Measurements from ENCODE around the gene ADGRF1.
"Not testable (repeated sequence)": the region's sequence is repeated elsewhere in the genome, so short reads cannot be mapped to it uniquely, and the experiment has no call there.

The ADGRF1 gene

GRCh38 chr6:47061309-47062300 lies 19.5 kb upstream of the ADGRF1 start:
- DNase-seq (ENCODE audit: low spot score), result peak; percentile 30

GRCh38 chr6:47059216-47059885 lies 17.2 kb upstream of the ADGRF1 start:
- no peak for DNase-seq (ENCODE audit: low spot score)

GRCh38 chr6:47057830-47058540 lies 15.9 kb upstream of the ADGRF1 start:
- DNase-seq (ENCODE audit: low spot score), result no peak

- no peak for DNase-seq (ENCODE audit: low spot score)
Observed at GRCh38 chr6:47056832-47057231, 14.7 kb upstream of the ADGRF1 start.

GRCh38 chr6:47054302-47054701 lies 12.2 kb upstream of the ADGRF1 start:
- not testable (repeated sequence) for DNase-seq (ENCODE audit: low spot score)

GRCh38 chr6:47048638-47049037 lies 6.5 kb upstream of the ADGRF1 start:
- no peak for DNase-seq (ENCODE audit: low spot score)

- DNase-seq (ENCODE audit: low spot score), result peak; percentile 67
Observed at GRCh38 chr6:47047479-47048407, 5.6 kb upstream of the ADGRF1 start.

GRCh38 chr6:47047097-47047478 lies 5.0 kb upstream of the ADGRF1 start:
- DNase-seq (ENCODE audit: low spot score), result no peak

GRCh38 chr6:47044397-47044796 lies 2.3 kb upstream of the ADGRF1 start:
- no peak for DNase-seq (ENCODE audit: low spot score)

GRCh38 chr6:47043286-47043685 lies 1.2 kb upstream of the ADGRF1 start:
- DNase-seq (ENCODE audit: low spot score), result no peak

- DNase-seq (ENCODE audit: low spot score), result no peak
Observed at GRCh38 chr6:47041741-47042140, 391 bp downstream of the ADGRF1 start.

GRCh38 chr6:47034926-47035325 lies 7.2 kb downstream of the ADGRF1 start:
- DNase-seq (ENCODE audit: low spot score), result peak; percentile 56

GRCh38 chr6:47034421-47034820 lies 7.7 kb downstream of the ADGRF1 start:
- DNase-seq (ENCODE audit: low spot score), result no peak

- DNase-seq (ENCODE audit: low spot score), result no peak
Observed at GRCh38 chr6:47032974-47033765, 9.0 kb downstream of the ADGRF1 start.

GRCh38 chr6:47031656-47032055 lies 10.5 kb downstream of the ADGRF1 start:
- DNase-seq (ENCODE audit: low spot score), result no peak

GRCh38 chr6:47029865-47030561 lies 12.1 kb downstream of the ADGRF1 start:
- no peak for DNase-seq (ENCODE audit: low spot score)

- no peak for DNase-seq (ENCODE audit: low spot score)
Observed at GRCh38 chr6:47028835-47029360, 13.2 kb downstream of the ADGRF1 start.

GRCh38 chr6:47027315-47027714 lies 14.8 kb downstream of the ADGRF1 start:
- no peak for DNase-seq (ENCODE audit: low spot score)

GRCh38 chr6:47026679-47027078 lies 15.5 kb downstream of the ADGRF1 start:
- no peak for DNase-seq (ENCODE audit: low spot score)

GRCh38 chr6:47023573-47023972 lies 18.6 kb downstream of the ADGRF1 start:
- no peak for DNase-seq (ENCODE audit: low spot score)

Data from AG20443 (cell line).